T-helper 2 cell (primary cell): ENCODE measurements around the gene MYCBPAP.
"Not testable (repeated sequence)": the region's sequence is repeated elsewhere in the genome, so short reads cannot be mapped to it uniquely, and the experiment has no call there.

Experiments used
- DNase-seq, 5 experiments: peaks; one replicate each; pipeline versions ENCODE4 v3.0.0 to v3.0.0-alpha.2; 2012 to 2022

MYCBPAP gene

GRCh38 chr17:50471009-50471905 lies 37.0 kb upstream of the MYCBPAP start:
- DNase-seq = no peak

- no peak for DNase-seq
Measured at GRCh38 chr17:50472286-50472685, 36.0 kb upstream of the MYCBPAP start.

GRCh38 chr17:50472761-50473161 lies 35.5 kb upstream of the MYCBPAP start:
- not testable (repeated sequence) for DNase-seq

GRCh38 chr17:50473901-50474300 lies 34.3 kb upstream of the MYCBPAP start:
- no peak for DNase-seq

GRCh38 chr17:50474523-50474922 lies 33.7 kb upstream of the MYCBPAP start:
- no peak for DNase-seq

- DNase-seq = no peak
Measured at GRCh38 chr17:50475362-50475761, 32.9 kb upstream of the MYCBPAP start.

- not testable (repeated sequence) for DNase-seq
Measured at GRCh38 chr17:50475775-50476544, 32.3 kb upstream of the MYCBPAP start.

GRCh38 chr17:50476545-50477315 lies 31.5 kb upstream of the MYCBPAP start:
- DNase-seq = no peak

GRCh38 chr17:50477976-50478375 lies 30.3 kb upstream of the MYCBPAP start:
- DNase-seq = no peak

GRCh38 chr17:50478391-50479381 lies 29.6 kb upstream of the MYCBPAP start, which contains the start of gene RSAD1:
TSS of gene RSAD1 (plus strand) at chr17:50478860. CDS start at chr17:50478885, 25 bp downstream.
- DNase-seq = peak; percentile 68 to 94 (median 77)

- peak; percentile 26 to 84 (median 53) for DNase-seq
Measured at GRCh38 chr17:50479522-50480141, 28.6 kb upstream of the MYCBPAP start.

- no peak for DNase-seq
Measured at GRCh38 chr17:50480142-50480764, 28.0 kb upstream of the MYCBPAP start.

- DNase-seq = no peak
Measured at GRCh38 chr17:50480854-50481490, 27.3 kb upstream of the MYCBPAP start.

- DNase-seq = no peak
Measured at GRCh38 chr17:50481648-50482047, 26.6 kb upstream of the MYCBPAP start.

GRCh38 chr17:50482110-50482509 lies 26.1 kb upstream of the MYCBPAP start:
- DNase-seq = no peak

GRCh38 chr17:50482516-50482915 lies 25.7 kb upstream of the MYCBPAP start:
- peak; percentile 38 to 73 (median 62) for DNase-seq

GRCh38 chr17:50483266-50483665 lies 25.0 kb upstream of the MYCBPAP start:
- no peak for DNase-seq

- no peak for DNase-seq
Measured at GRCh38 chr17:50484386-50485155, 23.7 kb upstream of the MYCBPAP start.
